GM12892 (cell line): ENCODE measurements around the gene WWC1.

Experiments
- POLR2A ChIP-seq: IDR thresholded peaks from 2 replicates; pipeline ENCODE4 v1.6.1; 2011; ENCODE audit warnings: low read depth, low read length, control low read depth
- POLR2AphosphoS5 ChIP-seq: IDR thresholded peaks from 2 replicates; pipeline ENCODE4 v1.6.1; 2011; ENCODE audit warnings: low read depth, low read length, control low read depth
- TAF1 ChIP-seq: IDR thresholded peaks from 2 replicates; pipeline ENCODE4 v1.6.1; 2011; ENCODE audit warnings: low read depth, mild to moderate bottlenecking, control low read depth, low read length, borderline replicate concordance

DNA sequence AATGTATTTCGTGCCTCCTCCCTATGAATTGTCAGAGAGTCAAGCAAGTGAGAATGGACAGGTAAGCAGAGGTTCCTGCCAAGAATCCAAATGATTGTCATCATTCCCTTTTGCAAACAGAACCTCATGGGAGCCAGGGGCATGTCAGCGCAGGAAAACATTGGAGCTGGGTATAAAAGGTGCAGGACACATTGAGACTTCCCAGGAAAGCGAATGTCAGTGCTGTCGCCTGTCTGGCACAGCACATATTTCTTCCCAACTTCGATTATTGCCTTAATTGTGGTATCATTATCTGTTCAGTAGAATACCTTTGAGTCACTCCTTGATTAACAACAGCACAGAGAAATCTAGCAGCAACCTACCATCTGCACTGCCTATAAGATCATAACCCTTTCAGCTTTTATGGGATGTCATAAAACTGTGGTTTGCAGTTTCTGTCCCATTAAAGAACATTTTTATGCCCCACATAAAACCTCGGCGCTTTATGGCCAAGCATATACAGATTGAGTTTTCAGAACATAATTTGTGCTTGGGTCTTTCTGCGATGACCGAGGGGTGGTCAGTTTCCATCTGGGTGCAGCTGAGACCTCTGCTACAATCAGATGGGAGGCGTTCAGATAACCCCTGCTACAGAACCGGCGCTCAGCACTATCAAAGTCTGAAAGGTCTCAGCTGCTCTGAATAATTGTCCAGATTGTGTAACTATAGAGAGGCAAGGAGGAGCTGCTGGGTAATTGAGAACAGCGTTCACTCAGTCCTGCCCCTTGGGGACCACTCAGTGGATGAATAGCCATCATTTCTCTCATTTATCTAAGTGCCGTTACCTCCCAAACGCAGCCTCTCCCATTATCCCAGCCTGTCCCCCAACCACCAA is 30.9 kb upstream of the WWC1 start:
- no peak for TF ChIP-seq POLR2A
- no peak for TF ChIP-seq POLR2AphosphoS5
- no peak for TF ChIP-seq TAF1
